Measurements from ENCODE around the gene VWA3B.

The VWA3B gene

GRCh38 chr2:98245491-98245890 lies 158.5 kb downstream of the VWA3B start:
- TF ChIP-seq CTCF (IDR thresholded peaks at IDR 0.05), result no peak
- Histone ChIP-seq H3K9me3 (no peaks in the 10 kb centered on the region), H3K27ac (no peak overlapping the region), H3K36me3 (no peaks in the 10 kb centered on the region), H3K27me3 (peaks cover 28% of the 10 kb centered on the region), H3K4me1 (ENCODE audit: control insufficient read depth in 1 of 2, insufficient read depth in 1 of 2, low read depth in 1 of 2, low read length in 1 of 2) (no peaks in the 10 kb centered on the region), H3K4me3 (ENCODE audit: low read depth in 1 of 2, low read length in 1 of 2) (no peak overlapping the region)

GRCh38 chr2:98247383-98247782 lies 160.4 kb downstream of the VWA3B start:
- H3K4me1 ChIP-seq (ENCODE audit: control insufficient read depth in 1 of 2, insufficient read depth in 1 of 2, low read depth in 1 of 2, low read length in 1 of 2), result peaks cover 0 to 1% of the 10 kb centered on the region in 2 experiments
- no peak for TF ChIP-seq CTCF (IDR thresholded peaks at IDR 0.05)
- no peak overlapping the region for H3K27ac ChIP-seq
- H3K36me3 ChIP-seq, result no peaks in the 10 kb centered on the region
- no peak overlapping the region for H3K4me3 ChIP-seq (ENCODE audit: low read depth in 1 of 2, low read length in 1 of 2)
- peaks cover 10% of the 10 kb centered on the region for H3K27me3 ChIP-seq
- H3K9me3 ChIP-seq, result no peaks in the 10 kb centered on the region

- TF ChIP-seq CTCF (IDR thresholded peaks at IDR 0.05), result no peak
- Histone ChIP-seq H3K4me1 (ENCODE audit: control insufficient read depth in 1 of 2, insufficient read depth in 1 of 2, low read depth in 1 of 2, low read length in 1 of 2) (peaks cover 0 to 5% of the 10 kb centered on the region in 2 experiments), H3K9me3 (no peaks in the 10 kb centered on the region), H3K4me3 (ENCODE audit: low read depth in 1 of 2, low read length in 1 of 2) (no peak overlapping the region), H3K36me3 (no peaks in the 10 kb centered on the region), H3K27me3 (no peaks in the 10 kb centered on the region), H3K27ac (no peak overlapping the region)
Observed at GRCh38 chr2:98252038-98252773, 165.2 kb downstream of the VWA3B start.

- H3K4me3 ChIP-seq (ENCODE audit: low read depth in 1 of 2, low read length in 1 of 2), result no peak overlapping the region
- peaks cover 0 to 5% of the 10 kb centered on the region in 2 experiments for H3K4me1 ChIP-seq (ENCODE audit: control insufficient read depth in 1 of 2, insufficient read depth in 1 of 2, low read depth in 1 of 2, low read length in 1 of 2)
- no peak overlapping the region for H3K27ac ChIP-seq
- H3K9me3 ChIP-seq, result no peaks in the 10 kb centered on the region
- no peaks in the 10 kb centered on the region for H3K36me3 ChIP-seq
- no peak for TF ChIP-seq CTCF (IDR thresholded peaks at IDR 0.05)
- H3K27me3 ChIP-seq, result no peaks in the 10 kb centered on the region
Observed at GRCh38 chr2:98253461-98254070, 166.6 kb downstream of the VWA3B start.

- Histone ChIP-seq H3K27me3 (no peaks in the 10 kb centered on the region), H3K27ac (no peak overlapping the region), H3K4me1 (ENCODE audit: control insufficient read depth in 1 of 2, insufficient read depth in 1 of 2, low read depth in 1 of 2, low read length in 1 of 2) (peaks cover 0 to 5% of the 10 kb centered on the region in 2 experiments), H3K4me3 (ENCODE audit: low read depth in 1 of 2, low read length in 1 of 2) (no peak overlapping the region), H3K36me3 (no peaks in the 10 kb centered on the region), H3K9me3 (no peaks in the 10 kb centered on the region)
- TF ChIP-seq CTCF (IDR thresholded peaks at IDR 0.05), result no peak
Observed at GRCh38 chr2:98254504-98255059, 167.6 kb downstream of the VWA3B start.

Measured in neutrophil (primary cell).